HepG2 (cell line): ENCODE results near the gene TTLL1. TPM values are rescaled to one million over a fixed set of nuclear protein-coding genes. Genes with fewer than 3 reads are reported as not detected.

Experiments used
- ATAC-seq: fragments of 200-7000 bp; cut with Tn5 transposase; 3 replicates; pipeline ENCODE4 v1.9.1; 2020; ENCODE audit warnings: mild to moderate bottlenecking, moderate library complexity
- BruUV-seq: library from RNA; stranded (reverse); fragments of 400-500 nt; replicated peaks from 2 replicates; lab custom pipeline; 2021; lab: Mats Ljungman, UMichigan
- CTCF ChIA-PET: fragments of 300-600 bp; formaldehyde crosslinking; extraction: SDS; loops from one replicate; lab custom pipeline; 2021; ENCODE audit warnings: low total read pairs, inconsistent platforms, low intra/inter-chr PET ratio; lab: Yijun Ruan, JAX
- POLR2A ChIA-PET: fragments of 350-600 bp; sonication (Branson Sonifier 250); formaldehyde crosslinking; loops from one replicate; lab custom pipeline; 2020; ENCODE audit warnings: antibody characterized with exemption, inconsistent platforms; lab: Yijun Ruan, JAX
- DNase-seq: peaks from one replicate; pipeline ENCODE4 v3.0.0-alpha.2; 2015; ENCODE audit warnings: low spot score
- FAIRE-seq: peaks from 3 replicates; lab custom pipeline; 2011; peaks lifted over from hg19 to GRCh38; lab: Jason Lieb, UNC
- H2AFZ ChIP-seq: one replicate; pipeline ENCODE4 v1.6.1; 2011; ENCODE audit warnings: low read length, inconsistent platforms
- H3K27ac ChIP-seq: fragments of 300-600 bp; 3 replicates; pipeline ENCODE4 v1.8.0; 2011; ENCODE audit warnings: mixed run types, mild to moderate bottlenecking, mixed read lengths, low read length, inconsistent platforms; ENCODE audit not compliant: insufficient read depth; ENCODE audit errors: extremely low read length
- H3K27me3 ChIP-seq, 2 experiments: fragments of 200-600 bp in 1 of 2; 2 replicates in 1 of 2; 3 replicates in 1 of 2; pipeline versions ENCODE4 v1.6.0 to v1.8.0; 2011; ENCODE audit warnings: low read length in 2 of 2, mild to moderate bottlenecking in 2 of 2, moderate library complexity in 2 of 2, inconsistent platforms in 1 of 2; ENCODE audit not compliant: insufficient read depth in 2 of 2, control insufficient read depth in 1 of 2
- H3K36me3 ChIP-seq, 2 experiments: fragments of 200-600 bp in 1 of 2; replicated peaks in 1 of 2; 2 replicates in 1 of 2; 3 replicates in 1 of 2; pipeline versions ENCODE4 v1.5.1 to v1.8.0; 2011; ENCODE audit warnings: low read length in 2 of 2, inconsistent platforms in 1 of 2; ENCODE audit not compliant: insufficient read depth in 2 of 2, control insufficient read depth in 1 of 2
- H3K4me1 ChIP-seq: 2 replicates; pipeline ENCODE4 v1.5.1; 2012; ENCODE audit warnings: low read length, inconsistent platforms; ENCODE audit not compliant: insufficient read depth
- H3K4me2 ChIP-seq: 2 replicates; pipeline ENCODE4 v1.6.0; 2011; ENCODE audit warnings: low read depth, low read length, inconsistent platforms
- H3K4me3 ChIP-seq, 3 experiments: fragments of 200-600 bp in 1 of 3; sonication (generic), shearing (Covaris generic) in 1 of 3; replicated peaks in 1 of 3; 2 replicates each; pipeline ENCODE4 v1.5.1; 2011 to 2016; ENCODE audit warnings: low read length in 3 of 3, inconsistent platforms in 2 of 3, low read depth in 2 of 3, mild to moderate bottlenecking in 2 of 3, control low read depth in 1 of 3, mixed read lengths in 1 of 3; ENCODE audit not compliant: insufficient read depth in 1 of 3
- H3K79me2 ChIP-seq: one replicate; pipeline ENCODE4 v1.6.1; 2011; ENCODE audit warnings: low read length, inconsistent platforms; ENCODE audit not compliant: insufficient read depth
- H3K9ac ChIP-seq: 2 replicates; pipeline ENCODE4 v1.6.0; 2011; ENCODE audit warnings: mild to moderate bottlenecking, low read depth, low read length, inconsistent platforms; ENCODE audit not compliant: insufficient read depth
- H3K9me3 ChIP-seq: 2 replicates; pipeline ENCODE4 v1.5.1; 2012; ENCODE audit warnings: mild to moderate bottlenecking, low read length
- H4K20me1 ChIP-seq: 2 replicates; pipeline ENCODE4 v1.6.0; 2011; ENCODE audit warnings: inconsistent platforms, mild to moderate bottlenecking, low read length, moderate library complexity; ENCODE audit not compliant: insufficient read depth
- ATF4 ChIP-seq, 2 experiments: fragments of 450-650 bp in 1 of 2; sonication (generic) in 1 of 2; formaldehyde crosslinking; IDR thresholded peaks; 2 replicates each; pipeline versions ENCODE4 v1.5.0 to v1.8.0; 2020 to 2022; ENCODE audit warnings: mild to moderate bottlenecking in 1 of 2, missing genetic modification reagents in 1 of 2
- FIP1L1 ChIP-seq: fragments of 200-400 bp; formaldehyde crosslinking; IDR thresholded peaks from 2 replicates; pipeline ENCODE4 v1.6.1; 2018; ENCODE audit warnings: low read depth, mild to moderate bottlenecking, low read length, moderate library complexity, borderline replicate concordance; ENCODE audit not compliant: insufficient read depth
- JUNB ChIP-seq: sonication (generic); formaldehyde crosslinking; IDR thresholded peaks from 2 replicates; pipeline ENCODE4 v1.8.0; 2022; ENCODE audit warnings: missing genetic modification reagents, mild to moderate bottlenecking, borderline replicate concordance
- KAT2B ChIP-seq: fragments of 150-350 bp; IDR thresholded peaks from 2 replicates; pipeline ENCODE4 v1.6.1; 2014; ENCODE audit warnings: low read depth, low read length, borderline replicate concordance
- MAFK ChIP-seq, 2 experiments: IDR thresholded peaks in 1 of 2; conservative IDR thresholded peaks in 1 of 2; 2 replicates each; pipeline ENCODE4 v1.6.1; 2011; ENCODE audit warnings: improper control_type of control experiment in 2 of 2, low read length in 2 of 2
- RXRB ChIP-seq: IDR thresholded peaks from 2 replicates; pipeline ENCODE4 v1.6.1; 2016; ENCODE audit warnings: borderline replicate concordance, missing genetic modification reagents, missing compliant biosample characterization
- SMARCE1 ChIP-seq: fragments of 450-650 bp; IDR thresholded peaks from 2 replicates; pipeline ENCODE4 v1.6.1; 2017; ENCODE audit warnings: borderline replicate concordance
- ZFY ChIP-seq: sonication (generic); formaldehyde crosslinking; IDR thresholded peaks from 2 replicates; pipeline ENCODE4 v1.4.0; 2020; ENCODE audit warnings: missing genetic modification reagents
- ZNF24 ChIP-seq: fragments of 450-650 bp; IDR thresholded peaks from 2 replicates; pipeline ENCODE4 v1.6.1; 2017; ENCODE audit warnings: antibody characterized with exemption, mild to moderate bottlenecking
- ZNF687 ChIP-seq: sonication (generic); formaldehyde crosslinking; IDR thresholded peaks from 2 replicates; pipeline ENCODE4 v1.5.1; 2020; ENCODE audit warnings: mild to moderate bottlenecking, missing genetic modification reagents, moderate library complexity
- WGBS: methylation state at CpG from one replicate; pipeline ENCODE4 v1.1.6; 2017; ENCODE audit warnings: low lambda C conversion rate; 5-methylcytosine and 5-hydroxymethylcytosine counted together
- in situ Hi-C: cut with HindIII; loops from 2 replicates; pipeline ENCODE4 v1.10.0; 2017; ENCODE audit warnings: low pct_unique_long_range_greater_than_20kb; ENCODE audit not compliant: extremely low pct_ligation_motif_present
- intact Hi-C: fragments of 100-400 bp; cut with micrococcal nuclease; formaldehyde crosslinking; loops from one replicate; pipeline ENCODE4 v1.10.0; 2022; ENCODE audit not compliant: unreplicated experiment
- polyA plus RNA-seq, 8 experiments: library from polyadenylated mRNA; depleted of rRNA in 3 of 8; stranded (reverse) in 7 of 8; unstranded in 1 of 8; fragments of >200 nt; fragmentation: Illumina TruSeq in 4 of 8; extraction: Trizol in 4 of 8; gene quantifications; 2 replicates each; pipeline versions ENCODE4 v1.2.1 to v1.2.3, GENCODE V29; 2011 to 2016; ENCODE audit warnings: low read depth in 4 of 8, missing spikeins in 1 of 8, mixed read lengths in 1 of 8; ENCODE audit not compliant: insufficient read depth in 1 of 8
- total RNA-seq, 5 experiments: library from RNA; depleted of rRNA; stranded (reverse); fragments of >200 nt; fragmentation: Illumina TruSeq; extraction: Trizol; gene quantifications; 2 replicates each; pipeline ENCODE4 v1.2.3, GENCODE V29; 2016; ENCODE audit warnings: low read depth in 1 of 5
- TF ChIP-seq, protein P1 (sequence below): sonication (generic); formaldehyde crosslinking; IDR thresholded peaks from 2 replicates; pipeline ENCODE4 v1.5.0; 2020; ENCODE audit warnings: mild to moderate bottlenecking, missing genetic modification reagents, borderline replicate concordance
- TF ChIP-seq, protein P2 (sequence below): sonication (generic); formaldehyde crosslinking; IDR thresholded peaks from 2 replicates; pipeline ENCODE4 v1.4.0; 2020; ENCODE audit warnings: missing genetic modification reagents

Gene TTLL1
- total and polyA plus RNA-seq, 2 of the 13 experiments (the other 11 are each of a cell fraction or from before 2014, with no cell fraction given) = 1.6 to 5.3 TPM

- TF ChIP-seq FIP1L1 (no peak), ZFY (CRISPR knock-in tag) (no peak), JUNB (CRISPR knock-in tag) (no peak), ZNF24 (no peak), SMARCE1 (no peak), KAT2B (no peak), RXRB (CRISPR knock-in tag) (no peak), MAFK (conservative IDR thresholded peaks at IDR 0.05 in 1 of 2, IDR thresholded peaks at IDR 0.05 in 1 of 2; ENCODE audit: low read length in 2 of 2) (peak in 1 of 2 experiments; percentile 24; a peak in 1 of 4 replicates)
- TF ChIP-seq, protein P1, sequence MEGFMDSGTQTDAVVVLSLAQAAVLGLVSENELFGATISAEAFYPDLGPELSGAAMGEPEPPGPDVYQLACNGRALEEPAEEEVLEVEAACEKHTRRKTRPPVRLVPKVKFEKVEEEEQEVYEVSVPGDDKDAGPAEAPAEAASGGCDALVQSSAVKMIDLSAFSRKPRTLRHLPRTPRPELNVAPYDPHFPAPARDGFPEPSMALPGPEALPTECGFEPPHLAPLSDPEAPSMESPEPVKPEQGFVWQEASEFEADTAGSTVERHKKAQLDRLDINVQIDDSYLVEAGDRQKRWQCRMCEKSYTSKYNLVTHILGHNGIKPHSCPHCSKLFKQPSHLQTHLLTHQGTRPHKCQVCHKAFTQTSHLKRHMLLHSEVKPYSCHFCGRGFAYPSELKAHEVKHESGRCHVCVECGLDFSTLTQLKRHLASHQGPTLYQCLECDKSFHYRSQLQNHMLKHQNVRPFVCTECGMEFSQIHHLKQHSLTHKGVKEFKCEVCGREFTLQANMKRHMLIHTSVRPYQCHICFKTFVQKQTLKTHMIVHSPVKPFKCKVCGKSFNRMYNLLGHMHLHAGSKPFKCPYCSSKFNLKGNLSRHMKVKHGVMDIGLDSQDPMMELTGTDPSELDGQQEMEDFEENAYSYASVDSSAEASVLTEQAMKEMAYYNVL (CRISPR knock-in tag) = no peak
These were observed 47.0 kb downstream of the TTLL1 start (continued) for GRCh38 chr22:43042101-43042780.

- 0 out of 2 replicates have a peak, but pooled peaks cover 6% of the 10 kb centered on the region for H3K9me3 ChIP-seq
- no TSS peak for BruUV-seq
- WGBS = 5% methylated on average over 4 of the region's 13 CpGs
- H2AFZ ChIP-seq = peak overlapping the region; percentile 65
- H3K4me3 ChIP-seq = peak overlapping the region; percentile 15 to 51 (median 33)
- CTCF ChIA-PET = no interaction called here
- H4K20me1 ChIP-seq = no peaks in the 10 kb centered on the region
- H3K27ac ChIP-seq = no peak overlapping the region
- intact Hi-C loops (no loop called here), in situ Hi-C loops (no loop called here)
- DNase-seq (peak; percentile 25), ATAC-seq (peak; percentile 45), FAIRE-seq (no peak)
- no peaks in the 10 kb centered on the region for H3K36me3 ChIP-seq
- peaks cover 2 to 4% of the 10 kb centered on the region in 2 experiments; a peak in 3 of 5 replicates for H3K27me3 ChIP-seq
- H3K4me2 ChIP-seq = peak overlapping the region; percentile 70
- peak overlapping the region; percentile 15; the same call in 1 of the 2 replicates for H3K9ac ChIP-seq
- POLR2A ChIA-PET = no interaction called here
- H3K79me2 ChIP-seq = no peaks in the 10 kb centered on the region
- H3K4me1 ChIP-seq = peaks cover 50% of the 10 kb centered on the region
- peak; percentile 56 for TF ChIP-seq ZNF687 (CRISPR knock-in tag)
- 0 out of 4 replicates have a peak, but pooled peaks of 1 of the 2 experiments have one; percentile 25 for TF ChIP-seq ATF4 (CRISPR knock-in tag; IDR thresholded peaks at IDR 0.05)
- TF ChIP-seq, protein P2, sequence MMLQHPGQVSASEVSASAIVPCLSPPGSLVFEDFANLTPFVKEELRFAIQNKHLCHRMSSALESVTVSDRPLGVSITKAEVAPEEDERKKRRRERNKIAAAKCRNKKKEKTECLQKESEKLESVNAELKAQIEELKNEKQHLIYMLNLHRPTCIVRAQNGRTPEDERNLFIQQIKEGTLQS (CRISPR knock-in tag) = 0 out of 2 replicates have a peak, but pooled peaks have one; percentile 15
- 0 out of 2 replicates have a peak, but pooled peaks have one; percentile 27 for TF ChIP-seq RXRB (CRISPR knock-in tag)
These were observed 49.4 kb downstream of the TTLL1 start for GRCh38 chr22:43039800-43040199.
